Measurements from ENCODE around the gene HIRIP3.
A peak's percentile ranks its signal among the peaks of the same experiment; 100 is the strongest.

The HIRIP3 gene

DNA sequence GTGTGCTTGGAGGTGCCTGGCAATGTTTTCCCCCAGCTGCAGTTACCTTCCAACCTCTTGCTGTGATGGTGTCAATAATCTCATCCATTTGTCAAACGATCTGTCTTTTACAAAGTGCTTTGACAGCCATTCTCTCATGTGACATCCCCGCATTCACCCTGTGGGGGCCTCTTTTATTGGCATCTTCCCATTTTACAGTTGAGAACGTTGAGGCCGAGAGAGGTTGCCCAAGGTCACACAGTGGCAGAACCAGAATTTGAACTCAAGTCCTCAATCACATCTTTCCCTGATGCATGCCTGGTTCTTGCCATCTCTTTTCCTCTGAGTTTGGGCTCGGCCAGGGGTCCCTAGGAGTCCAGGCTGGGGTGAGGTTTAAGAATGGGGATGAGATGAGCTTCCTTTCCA, 20.3 kb downstream of the HIRIP3 start:
- ChIA-PET POLR2A (interaction anchor here (1.1 to 3.2 kb wide), 3 partner anchors 10 to 49 kb away, joined by 5 to 18 read pairs (median 10); partner anchors contain the start of genes HIRIP3 and KCTD13), CTCF (interaction anchor here (0.8 to 1.6 kb wide), 5 partner anchors 11 to 167 kb away, joined by 3 to 12 read pairs (median 6); no protein-coding TSS in a partner anchor)
- TF ChIP-seq, protein P1, sequence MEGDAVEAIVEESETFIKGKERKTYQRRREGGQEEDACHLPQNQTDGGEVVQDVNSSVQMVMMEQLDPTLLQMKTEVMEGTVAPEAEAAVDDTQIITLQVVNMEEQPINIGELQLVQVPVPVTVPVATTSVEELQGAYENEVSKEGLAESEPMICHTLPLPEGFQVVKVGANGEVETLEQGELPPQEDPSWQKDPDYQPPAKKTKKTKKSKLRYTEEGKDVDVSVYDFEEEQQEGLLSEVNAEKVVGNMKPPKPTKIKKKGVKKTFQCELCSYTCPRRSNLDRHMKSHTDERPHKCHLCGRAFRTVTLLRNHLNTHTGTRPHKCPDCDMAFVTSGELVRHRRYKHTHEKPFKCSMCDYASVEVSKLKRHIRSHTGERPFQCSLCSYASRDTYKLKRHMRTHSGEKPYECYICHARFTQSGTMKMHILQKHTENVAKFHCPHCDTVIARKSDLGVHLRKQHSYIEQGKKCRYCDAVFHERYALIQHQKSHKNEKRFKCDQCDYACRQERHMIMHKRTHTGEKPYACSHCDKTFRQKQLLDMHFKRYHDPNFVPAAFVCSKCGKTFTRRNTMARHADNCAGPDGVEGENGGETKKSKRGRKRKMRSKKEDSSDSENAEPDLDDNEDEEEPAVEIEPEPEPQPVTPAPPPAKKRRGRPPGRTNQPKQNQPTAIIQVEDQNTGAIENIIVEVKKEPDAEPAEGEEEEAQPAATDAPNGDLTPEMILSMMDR (IDR thresholded peaks at IDR 0.05; ENCODE audit: insufficient read depth, low read length, missing control alignments), result no peak
- peak overlapping the region; percentile 95 for H3K4me3 ChIP-seq (ENCODE audit: low read depth, low read length)
- DNase-seq (ENCODE audit: low read depth, low spot score), result no peak

DNA sequence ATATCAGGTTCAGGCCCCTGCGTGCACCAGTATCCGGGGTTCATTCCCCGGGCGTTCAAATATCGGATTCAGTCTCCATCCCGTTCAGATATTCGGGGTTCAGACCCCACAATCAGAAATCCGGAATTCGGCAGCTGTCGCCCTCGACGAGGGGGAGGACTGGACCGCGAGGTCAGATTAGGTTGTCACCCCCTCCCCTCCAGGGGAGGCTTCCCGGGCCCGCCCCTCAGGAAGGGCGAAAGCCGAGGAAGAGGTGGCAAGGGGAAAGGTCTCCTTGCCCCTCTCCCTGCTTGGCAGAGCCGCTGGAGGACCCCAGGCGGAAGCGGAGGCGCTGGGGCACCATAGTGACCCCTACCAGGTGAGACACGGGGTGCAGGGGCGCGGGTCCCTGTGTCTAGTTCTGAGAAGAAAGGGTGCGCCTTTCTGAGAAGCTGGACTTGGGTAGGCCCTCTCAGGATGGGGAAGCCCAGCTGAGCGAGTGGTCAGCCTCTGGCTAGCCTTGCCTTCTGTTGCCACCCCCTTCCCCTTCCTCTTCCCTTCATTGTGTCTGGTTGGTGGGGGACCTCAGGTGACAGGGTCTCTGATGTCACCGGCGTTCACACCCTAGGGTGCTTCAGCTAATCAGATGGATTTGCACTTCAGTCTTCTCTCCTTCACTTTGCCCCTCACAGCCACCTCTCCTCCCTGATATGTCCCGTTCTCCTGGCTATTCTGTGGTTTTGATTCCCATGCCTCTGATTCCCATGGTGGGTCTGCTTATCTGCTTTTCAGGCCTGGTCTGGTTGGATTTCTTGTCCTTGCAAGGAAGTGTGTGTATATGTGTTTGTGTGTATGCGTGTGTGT, 20.9 kb downstream of the HIRIP3 start:
- peak overlapping the region; percentile 95 for H3K4me3 ChIP-seq (ENCODE audit: low read depth, low read length)
- DNase-seq (ENCODE audit: low read depth, low spot score), result no peak
- ChIA-PET CTCF (interaction anchor here (0.8 to 4.2 kb wide), 6 partner anchors 13 to 154 kb away, joined by 3 to 27 read pairs (median 4); partner anchors contain the start of genes MVP and TMEM219), POLR2A (interaction anchor here (1.5 to 3.2 kb wide), 4 partner anchors 11 to 48 kb away, joined by 4 to 18 read pairs (median 10); partner anchors contain the start of genes HIRIP3 and KCTD13)
- TF ChIP-seq, protein P1 (IDR thresholded peaks at IDR 0.05; ENCODE audit: insufficient read depth, low read length, missing control alignments), result no peak

DNA sequence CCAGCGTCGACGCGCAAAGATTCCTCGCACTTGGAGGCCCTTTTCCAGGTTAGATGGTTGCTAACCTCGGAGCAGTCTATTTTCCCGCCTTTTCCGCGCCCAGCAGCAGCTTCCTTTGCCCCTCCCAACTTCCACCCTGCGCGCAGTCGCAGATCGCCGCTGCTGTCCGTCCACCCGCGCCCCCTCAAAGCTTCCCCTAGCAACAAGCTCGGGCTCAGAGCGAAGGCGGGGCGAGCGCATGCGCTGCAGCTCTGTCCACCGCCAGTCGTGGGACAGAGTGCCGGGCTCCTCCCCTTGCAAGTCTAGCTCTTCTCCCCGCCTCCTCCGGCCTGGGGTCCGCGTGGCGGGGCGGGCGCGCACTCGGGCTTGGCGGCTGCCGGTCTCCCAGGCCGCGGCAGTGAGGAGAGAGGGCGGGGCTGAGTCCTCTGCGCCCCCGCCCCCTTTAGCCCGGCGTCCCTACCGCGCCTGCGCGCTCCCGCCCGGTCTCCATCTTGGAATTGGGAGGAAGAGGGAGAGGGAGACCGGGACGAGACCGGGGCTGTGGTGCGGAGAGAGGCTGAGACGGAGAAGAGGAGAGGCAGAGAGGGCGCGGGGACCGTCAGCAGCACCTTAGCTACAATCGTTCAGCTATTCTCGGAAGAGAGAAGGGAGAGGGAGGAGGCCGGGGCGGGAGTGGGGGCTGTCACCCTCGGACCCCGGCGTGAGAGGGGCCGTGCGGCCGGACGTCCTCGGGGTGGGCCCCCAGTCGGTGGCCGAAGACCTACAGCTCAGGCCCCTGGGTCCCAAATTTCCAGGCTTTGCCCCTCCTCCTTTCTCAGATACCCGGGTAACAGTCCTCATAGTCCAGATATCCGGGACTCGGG, 21.8 kb downstream of the HIRIP3 start, which contains the start of gene TAOK2:
TAOK2 (plus strand) TSS at position 485 of the 863 bp plus-strand sequence. CDS start 3,905 bp downstream, outside the sequence.
- H3K4me3 ChIP-seq (ENCODE audit: low read depth, low read length), result peak within 1 kb of the TSS; percentile 95
- peak; percentile 92 for DNase-seq (ENCODE audit: low read depth, low spot score)
- ChIA-PET CTCF (interaction anchor here (0.9 to 4.2 kb wide), 10 partner anchors 10 to 166 kb away, joined by 3 to 27 read pairs (median 4); partner anchors contain the start of genes HIRIP3, INO80E, KCTD13 and MVP), POLR2A (interaction anchor here (0.5 to 3.2 kb wide), 10 partner anchors 9 to 147 kb away, joined by 3 to 18 read pairs (median 6); partner anchors contain the start of genes ASPHD1, HIRIP3, KCTD13 and TMEM219)
- TF ChIP-seq, protein P1 (IDR thresholded peaks at IDR 0.05; ENCODE audit: insufficient read depth, low read length, missing control alignments), result no peak

DNA sequence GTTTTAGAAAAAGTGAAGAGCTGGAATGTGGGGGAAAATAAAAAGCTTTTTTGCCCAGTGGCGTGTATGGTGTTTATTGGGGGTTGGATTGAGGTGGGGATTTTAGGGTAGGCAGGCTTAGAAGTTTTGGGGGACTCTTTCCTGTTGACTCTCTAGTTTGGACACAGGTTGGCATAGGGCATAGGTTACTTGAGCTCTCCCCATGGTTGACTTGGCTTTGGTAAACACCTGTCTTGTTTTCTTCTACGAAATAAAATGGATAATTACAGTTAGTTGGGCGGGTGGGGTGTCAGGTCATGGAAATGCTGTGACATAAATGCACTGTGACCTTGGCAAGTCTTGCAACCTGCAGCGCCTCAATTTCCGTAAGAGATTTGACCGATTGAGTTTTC, 22.4 kb downstream of the HIRIP3 start:
- DNase-seq (ENCODE audit: low read depth, low spot score), result no peak
- no peak overlapping the region for H3K4me3 ChIP-seq (ENCODE audit: low read depth, low read length)
- ChIA-PET POLR2A (interaction anchor here (0.5 to 3.2 kb wide), 10 partner anchors 9 to 147 kb away, joined by 3 to 18 read pairs (median 6); partner anchors contain the start of genes ASPHD1, HIRIP3, KCTD13 and TMEM219), CTCF (interaction anchor here (0.7 to 4.2 kb wide), 10 partner anchors 10 to 165 kb away, joined by 3 to 27 read pairs (median 4); partner anchors contain the start of genes HIRIP3, INO80E, KCTD13 and MVP)
- TF ChIP-seq, protein P1 (IDR thresholded peaks at IDR 0.05; ENCODE audit: insufficient read depth, low read length, missing control alignments), result no peak

DNA sequence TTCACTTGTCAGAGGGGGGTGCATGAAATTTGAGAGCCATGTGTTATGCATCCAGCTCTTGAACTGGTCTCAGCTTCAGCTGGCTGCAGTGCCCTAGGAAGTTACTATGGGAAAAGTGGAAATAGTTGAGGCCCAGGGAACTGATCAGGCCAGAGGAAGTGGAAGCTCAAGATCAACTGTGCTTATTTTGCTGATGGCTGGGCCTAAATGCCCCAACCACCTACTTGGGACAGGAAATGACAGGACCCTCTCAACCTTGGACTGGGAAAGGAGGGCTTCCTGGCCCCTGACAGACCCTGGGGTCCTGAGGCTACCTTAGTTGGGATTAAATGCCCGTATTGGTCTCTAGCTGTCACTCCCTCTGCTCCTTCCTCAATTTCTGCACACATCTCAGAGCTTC, 22.9 kb downstream of the HIRIP3 start:
- ChIA-PET POLR2A (interaction anchor here (1.0 to 3.2 kb wide), 4 partner anchors 10 to 46 kb away, joined by 3 to 18 read pairs (median 14); partner anchors contain the start of genes HIRIP3, KCTD13 and TMEM219), CTCF (interaction anchor here (0.7 to 4.2 kb wide), 7 partner anchors 11 to 165 kb away, joined by 3 to 27 read pairs (median 6); partner anchors contain the start of genes KCTD13, PAGR1 and TMEM219)
- DNase-seq (ENCODE audit: low read depth, low spot score), result no peak
- no peak overlapping the region for H3K4me3 ChIP-seq (ENCODE audit: low read depth, low read length)
- TF ChIP-seq, protein P1 (IDR thresholded peaks at IDR 0.05; ENCODE audit: insufficient read depth, low read length, missing control alignments), result no peak

Measured in AG04449 (cell line).